Measurements from ENCODE around the gene ATP2B2.

GRCh38 chr3:10523561-10523960 is 18.2 kb upstream of the ATP2B2 start:
- no peak for TF ChIP-seq SREBF2 (IDR thresholded peaks at IDR 0.05)
- no peak for TF ChIP-seq SMC3 (IDR thresholded peaks at IDR 0.05)
